Measurements from ENCODE around the gene HNRNPH3. TPM values are rescaled to one million over a fixed set of nuclear protein-coding genes. Genes with fewer than 3 reads are reported as not detected.

Gene HNRNPH3
- total RNA-seq, 1 donor from 2014 or later, result 121 TPM

DNA sequence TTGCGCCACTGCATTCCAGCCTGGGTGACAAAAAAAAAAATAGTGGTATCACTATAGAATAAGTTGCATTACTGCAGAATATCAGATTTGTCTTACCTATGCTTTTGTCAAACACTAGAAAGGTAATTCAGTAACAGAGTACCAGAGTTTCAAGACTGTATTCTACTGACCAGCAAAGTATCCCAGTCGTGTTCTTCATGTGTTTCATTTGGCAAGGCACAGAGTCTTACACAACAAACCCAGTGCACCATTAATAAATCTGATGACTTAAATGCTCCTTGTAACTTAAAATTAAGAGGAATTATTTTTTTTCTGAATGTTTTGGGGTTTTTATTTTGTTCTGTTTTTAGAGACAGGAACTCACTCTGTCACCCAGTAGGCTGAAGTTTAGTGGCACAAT is 35.3 kb downstream of the HNRNPH3 start:
- intact Hi-C loops (cut with micrococcal nuclease), result no loop called here

DNA sequence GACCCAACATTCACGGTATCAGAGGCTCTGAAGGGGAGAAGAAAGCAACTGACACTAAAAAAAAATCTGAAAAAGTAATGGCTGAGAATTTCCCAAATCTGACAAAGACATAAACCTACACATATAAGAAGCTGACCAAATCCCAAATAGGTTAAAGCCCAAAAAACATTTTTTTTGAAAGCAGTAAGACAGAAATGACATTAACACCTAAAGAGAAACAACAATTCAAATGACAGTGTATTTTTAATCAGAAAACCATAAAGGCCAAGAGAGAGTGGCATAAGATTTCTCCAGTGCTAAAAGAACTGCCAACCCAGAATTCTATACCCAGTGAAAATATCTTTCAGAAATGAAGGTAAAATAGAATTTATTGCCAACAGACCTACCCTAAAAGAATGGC is 39.7 kb downstream of the HNRNPH3 start:
- intact Hi-C loops (cut with micrococcal nuclease), result no loop called here

- intact Hi-C loops (cut with micrococcal nuclease), result no loop called here
These were observed 53.9 kb downstream of the HNRNPH3 start for GRCh38 chr10:68385740-68386139.

Other genes with a start within 250 kb of the HNRNPH3 start
- gene MYPN, start 222.6 kb upstream of the HNRNPH3 start, total RNA-seq, result not detected in 2 replicates
- not detected in 2 replicates for gene ATOH7, start 100.0 kb upstream of the HNRNPH3 start, total RNA-seq
- 1.7 and 2.3 TPM in 2 replicates for gene PBLD, start 864 bp downstream of the HNRNPH3 start, total RNA-seq
- 15.0 and 16.1 TPM in 2 replicates for gene RUFY2, start 75.2 kb downstream of the HNRNPH3 start, total RNA-seq
- 36.3 and 38.1 TPM in 2 replicates for gene DNA2, start 139.9 kb downstream of the HNRNPH3 start, total RNA-seq
- gene SLC25A16, start 195.5 kb downstream of the HNRNPH3 start, total RNA-seq, result 21.8 and 23.1 TPM in 2 replicates
- gene TET1, start 228.3 kb downstream of the HNRNPH3 start, total RNA-seq, result 1.7 TPM in 2 replicates

All from T-helper 1 cell treated with Interleukin-12 subunit alpha and Interleukin-12 subunit beta and Interleukin-4 antibody, amounts not matched to agents 30 ng/mL and 1 ng/mL, for 36 hours (primary cell).